HEK293T (cell line): ENCODE data around the gene KLRC4.

Experiments used
- ARNT ChIP-seq: fragments of 450-650 bp; IDR thresholded peaks from 2 replicates; pipeline ENCODE4 v1.6.1; 2017; ENCODE audit warnings: mild to moderate bottlenecking
- BHLHE40 ChIP-seq: fragments of 450-650 bp; IDR thresholded peaks from 2 replicates; pipeline ENCODE4 v1.6.1; 2016; ENCODE audit warnings: mild to moderate bottlenecking, moderate library complexity, borderline replicate concordance
- FOXA1 ChIP-seq: fragments of 450-650 bp; IDR thresholded peaks from 2 replicates; pipeline ENCODE4 v1.6.1; 2016; ENCODE audit warnings: mild to moderate bottlenecking
- FOXK2 ChIP-seq: fragments of 450-650 bp; IDR thresholded peaks from 2 replicates; pipeline ENCODE4 v1.6.1; 2016; ENCODE audit warnings: mild to moderate bottlenecking
- HDGF ChIP-seq: fragments of 450-650 bp; IDR thresholded peaks from 2 replicates; pipeline ENCODE4 v1.6.1; 2017; ENCODE audit warnings: antibody characterized with exemption, borderline replicate concordance
- LEF1 ChIP-seq: fragments of 450-650 bp; IDR thresholded peaks from 2 replicates; pipeline ENCODE4 v1.6.1; 2017; ENCODE audit warnings: mild to moderate bottlenecking, borderline replicate concordance
- TARDBP ChIP-seq: fragments of 450-650 bp; IDR thresholded peaks from 2 replicates; pipeline ENCODE4 v1.6.1; 2016
- ZNF384 ChIP-seq: fragments of 450-650 bp; IDR thresholded peaks from 2 replicates; pipeline ENCODE4 v1.6.1; 2016

DNA sequence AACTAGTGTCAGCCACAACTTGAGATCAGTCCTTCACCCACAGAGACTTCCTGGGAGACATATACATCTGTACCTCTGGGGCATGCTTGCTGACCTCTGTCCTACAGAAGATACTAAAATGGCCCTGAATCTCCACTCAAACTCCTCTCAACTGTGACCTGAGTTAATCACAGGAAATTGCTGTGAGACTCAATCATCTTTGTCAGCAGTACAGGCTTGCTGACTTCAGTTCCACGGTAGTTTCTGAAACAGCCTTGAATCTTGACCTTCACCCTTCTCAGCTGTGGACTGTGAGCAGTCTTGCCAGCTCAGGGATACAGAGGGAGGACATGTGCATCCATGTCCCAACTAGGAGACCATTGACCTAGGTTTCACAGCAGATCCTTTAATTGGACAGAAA lies 45.0 kb upstream of the KLRC4 start:
- TF ChIP-seq BHLHE40 (no peak), FOXK2 (no peak), TARDBP (no peak), ZNF384 (no peak), FOXA1 (no peak), ARNT (no peak), LEF1 (no peak), HDGF (no peak)
